Heart left ventricle (tissue), 16 donors: ENCODE data around the gene DRD4. TPM values are rescaled to one million over a fixed set of nuclear protein-coding genes. Genes with fewer than 3 reads are reported as not detected.

ENCODE experiments used
- ATAC-seq, 4 donors: fragments of 200-7000 bp; cut with Tn5 transposase; one replicate each; pipeline ENCODE4 v1.9.1; 2020 to 2022; ENCODE audit warnings: moderate library complexity in 4 of 4, mild to moderate bottlenecking in 3 of 4, moderate number of reproducible peaks in 1 of 4
- DNase-seq, 5 donors: peaks; one replicate each; pipeline ENCODE4 v3.0.0-alpha.2; 2020
- H3K27ac ChIP-seq, 12 donors: fragments of 200-600 bp; sonication (generic) in 4 of 12; one replicate each; pipeline versions ENCODE4 v1.5.0 to v1.8.0; 2016 to 2022; ENCODE audit warnings: mild to moderate bottlenecking in 2 of 12
- H3K27me3 ChIP-seq, 9 donors: fragments of 200-600 bp; sonication (generic) in 2 of 9; one replicate each; pipeline versions ENCODE4 v1.5.1 to v1.8.0; 2016 to 2022; ENCODE audit warnings: mild to moderate bottlenecking in 3 of 9
- H3K36me3 ChIP-seq, 9 donors: fragments of 200-600 bp; sonication (generic) in 2 of 9; one replicate each; pipeline versions ENCODE4 v1.5.0 to v1.8.0; 2018 to 2022; ENCODE audit warnings: mild to moderate bottlenecking in 2 of 9
- H3K4me1 ChIP-seq, 12 donors: fragments of 200-600 bp; sonication (generic) in 4 of 12; one replicate each; pipeline versions ENCODE4 v1.5.0 to v1.8.0; 2016 to 2022; ENCODE audit warnings: mild to moderate bottlenecking in 3 of 12
- H3K4me3 ChIP-seq, 12 donors: fragments of 200-600 bp; sonication (generic) in 4 of 12; one replicate each; pipeline versions ENCODE4 v1.5.0 to v1.8.0; 2017 to 2022; ENCODE audit warnings: mild to moderate bottlenecking in 9 of 12, moderate library complexity in 4 of 12
- H3K9me3 ChIP-seq, 12 donors: fragments of 200-600 bp; sonication (generic) in 4 of 12; one replicate each; pipeline versions ENCODE4 v1.5.0 to v1.8.0; 2016 to 2022; ENCODE audit warnings: mild to moderate bottlenecking in 1 of 12
- POLR2A ChIP-seq, 2 donors: fragments of 450-650 bp; IDR thresholded peaks; one replicate each; pipeline ENCODE4 v1.6.1; 2017; ENCODE audit warnings: antibody characterized with exemption in 2 of 2, mild to moderate bottlenecking in 2 of 2, moderate library complexity in 2 of 2
- WGBS, 4 donors: extraction: QIAGEN DNeasy Blood & Tissue Kit in 2 of 4; methylation state at CpG; one replicate each; pipeline versions ENCODE4 v1.1.5 to v1.1.7; 2013 to 2018; 5-methylcytosine and 5-hydroxymethylcytosine counted together
- intact Hi-C, 10 donors: fragments of 100-400 bp; cut with DNase I; formaldehyde crosslinking; loops; one replicate each; pipeline versions ENCODE4 v1.11.1 to v1.14.2; 2022
- polyA plus RNA-seq, 2 donors: library from polyadenylated mRNA; stranded (reverse); fragments of 200-250 nt; gene quantifications; one replicate each; pipeline ENCODE4 v1.2.3, GENCODE V29; 2013
- total RNA-seq, 9 donors: library from RNA; depleted of rRNA in 2 of 9; stranded (reverse); fragments of >200 nt in 2 of 9; fragmentation: NEBNext Ultra II Directional in 3 of 9; extraction: Animal tissue kit (Norgen Biotek cat#: 25700) in 3 of 9; gene quantifications; one replicate each; pipeline versions ENCODE4 v1.1.0 to v1.2.4, GENCODE V29; 2016 to 2023
- TF ChIP-seq, protein P1 (sequence below), 12 donors: fragments of 200-600 bp; sonication (generic) in 4 of 12; IDR thresholded peaks; one replicate each; pipeline versions ENCODE4 v1.5.0 to v1.8.0; 2018 to 2022; ENCODE audit warnings: antibody characterized with exemption in 12 of 12, mild to moderate bottlenecking in 5 of 12
- donor health status: ischemic (EF 13 %, LVEDD 7.1; RV severe dilation, severe dysfunction).
- donor health status: healthy with polysubstance abuse.
- donor health status: DM: no; HTN: yes; CAD: no.
- donor health status: DM: no; HTN: no; CAD: no.
- donor health status: ischemic (EF 25% LVEDD 6.9; RV normal size, moderate dysfunction).
- donor health status: ischemic (EF 25% LVEDD 5.7; RV mildly dilated, moderate dysfunction).
- donor health status: healthy.
- donor health status: DM: yes; HTN: yes; CAD: no.
- donor health status: ischemic (EF 35%, LVEDD 5.7; RV mildly dilated, moderate dysfunction).
- donor health status: nonischemic (EF 11% LVEDD 7.7; RV severe dilation, severe dysfunction).
- donor health status: DM: yes; HTN: yes; CAD: no.
- donor health status: PGD.
- donor health status: ischemic (EF 29% LVEDD 5.4; RV normal size, mild dysfunction).
- donor health status: nonischemic (EF 23%, LVEDD 6.1; RV moderate dilation, normal function).

DRD4 gene
- total and polyA plus RNA-seq, 11 donors, result 0.07 to 1.0 (median 0.29) TPM; not detected in 4

DNA sequence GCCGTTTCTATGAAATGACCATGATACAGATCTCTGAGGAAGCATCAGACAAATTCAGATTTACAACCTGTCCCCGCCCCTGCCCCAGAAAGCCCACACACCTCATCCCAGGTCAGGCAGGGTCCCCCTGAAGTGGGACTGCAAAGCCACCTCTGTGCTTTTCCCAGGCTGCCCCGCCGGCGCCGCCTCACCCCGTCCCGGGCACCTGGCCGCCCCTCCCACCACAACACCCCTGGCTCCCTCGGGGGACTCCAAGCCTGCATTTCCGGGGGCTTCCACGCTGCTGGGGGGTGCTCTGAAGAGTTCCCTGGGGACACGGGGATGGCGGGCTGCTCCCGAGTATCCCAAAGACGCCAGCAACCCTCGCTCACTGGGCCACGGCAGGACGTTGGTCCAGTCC lies 23.2 kb downstream of the DRD4 start:
- Histone ChIP-seq H3K27ac (no peak overlapping the region), H3K27me3 (no peaks in the 10 kb centered on the region), H3K9me3 (no peaks in the 10 kb centered on the region), H3K4me3 (no peak overlapping the region), H3K36me3 (peaks cover 0 to 66% (median 26%) of the 10 kb centered on the region in 9 donors), H3K4me1 (peaks cover 0 to 2% (median 0%) of the 10 kb centered on the region in 12 donors)
- TF ChIP-seq POLR2A (IDR thresholded peaks at IDR 0.05), result no peak
- TF ChIP-seq, protein P1, sequence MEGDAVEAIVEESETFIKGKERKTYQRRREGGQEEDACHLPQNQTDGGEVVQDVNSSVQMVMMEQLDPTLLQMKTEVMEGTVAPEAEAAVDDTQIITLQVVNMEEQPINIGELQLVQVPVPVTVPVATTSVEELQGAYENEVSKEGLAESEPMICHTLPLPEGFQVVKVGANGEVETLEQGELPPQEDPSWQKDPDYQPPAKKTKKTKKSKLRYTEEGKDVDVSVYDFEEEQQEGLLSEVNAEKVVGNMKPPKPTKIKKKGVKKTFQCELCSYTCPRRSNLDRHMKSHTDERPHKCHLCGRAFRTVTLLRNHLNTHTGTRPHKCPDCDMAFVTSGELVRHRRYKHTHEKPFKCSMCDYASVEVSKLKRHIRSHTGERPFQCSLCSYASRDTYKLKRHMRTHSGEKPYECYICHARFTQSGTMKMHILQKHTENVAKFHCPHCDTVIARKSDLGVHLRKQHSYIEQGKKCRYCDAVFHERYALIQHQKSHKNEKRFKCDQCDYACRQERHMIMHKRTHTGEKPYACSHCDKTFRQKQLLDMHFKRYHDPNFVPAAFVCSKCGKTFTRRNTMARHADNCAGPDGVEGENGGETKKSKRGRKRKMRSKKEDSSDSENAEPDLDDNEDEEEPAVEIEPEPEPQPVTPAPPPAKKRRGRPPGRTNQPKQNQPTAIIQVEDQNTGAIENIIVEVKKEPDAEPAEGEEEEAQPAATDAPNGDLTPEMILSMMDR (IDR thresholded peaks at IDR 0.05), result no peak
- intact Hi-C loops, result loop anchor here in 5 of 10 donors (5.0 to 10.0 kb wide), 3 partner anchors 62 to 67 kb away; no protein-coding TSS in a partner anchor
- WGBS, 4 donors, result 84 to 91% (median 87%) methylated on average over 14 to 19 of the region's 19 CpGs
- DNase-seq (no peak), ATAC-seq (no peak)

DNA sequence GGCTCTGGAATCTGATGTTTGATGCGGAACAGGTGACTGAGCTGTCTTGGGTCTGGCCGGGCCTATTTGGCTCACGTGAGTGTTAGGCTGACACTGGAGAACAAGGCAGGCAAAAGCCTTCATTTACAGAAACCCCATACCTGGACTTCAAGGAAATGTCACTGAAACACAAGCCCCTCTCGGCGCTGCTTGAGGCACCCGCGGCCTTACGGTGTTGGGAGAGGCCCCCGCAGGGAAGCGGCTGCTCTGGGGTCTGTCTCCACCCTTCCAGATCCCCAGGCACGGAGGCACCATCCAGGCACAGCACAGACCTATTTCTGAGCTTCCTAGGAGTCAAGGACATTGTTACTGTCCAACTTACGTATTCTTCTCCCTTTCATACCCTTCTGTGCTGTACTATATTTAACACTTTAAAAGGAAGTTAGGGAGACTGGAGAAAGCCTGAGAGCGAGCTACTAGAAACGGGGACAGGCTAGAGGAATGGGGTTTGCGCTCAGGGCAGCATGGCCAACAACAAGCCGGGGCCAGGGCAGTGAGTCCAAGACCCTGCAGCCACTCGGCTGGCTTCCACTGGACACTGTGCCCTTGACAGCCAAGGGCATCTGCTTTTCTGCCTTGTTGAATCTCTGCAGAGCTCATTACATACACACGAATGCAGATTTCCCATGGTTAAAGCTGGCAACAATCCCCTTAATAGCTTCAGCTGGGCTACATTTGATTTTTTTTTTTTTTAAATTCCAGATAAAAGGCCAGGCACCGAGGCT lies 23.8 kb downstream of the DRD4 start:
- Histone ChIP-seq H3K27ac (peak overlapping the region in 1 of 12 donors; percentile 3), H3K27me3 (no peaks in the 10 kb centered on the region), H3K4me3 (no peak overlapping the region), H3K36me3 (peaks cover 0 to 66% (median 28%) of the 10 kb centered on the region in 9 donors), H3K4me1 (peaks cover 0 to 7% (median 2%) of the 10 kb centered on the region in 12 donors), H3K9me3 (no peaks in the 10 kb centered on the region)
- intact Hi-C loops, result loop anchor here in 5 of 10 donors (5.0 to 10.0 kb wide), 3 partner anchors 61 to 66 kb away; no protein-coding TSS in a partner anchor
- peak in 2 of 4 donors; percentile 22 to 27 for ATAC-seq
- DNase-seq, result no peak
- 81 to 83% (median 83%) methylated on average over 17 to 19 of the region's 19 CpGs for WGBS, 4 donors
- TF ChIP-seq, protein P1 (IDR thresholded peaks at IDR 0.05), result no peak
- no peak for TF ChIP-seq POLR2A (IDR thresholded peaks at IDR 0.05)

DNA sequence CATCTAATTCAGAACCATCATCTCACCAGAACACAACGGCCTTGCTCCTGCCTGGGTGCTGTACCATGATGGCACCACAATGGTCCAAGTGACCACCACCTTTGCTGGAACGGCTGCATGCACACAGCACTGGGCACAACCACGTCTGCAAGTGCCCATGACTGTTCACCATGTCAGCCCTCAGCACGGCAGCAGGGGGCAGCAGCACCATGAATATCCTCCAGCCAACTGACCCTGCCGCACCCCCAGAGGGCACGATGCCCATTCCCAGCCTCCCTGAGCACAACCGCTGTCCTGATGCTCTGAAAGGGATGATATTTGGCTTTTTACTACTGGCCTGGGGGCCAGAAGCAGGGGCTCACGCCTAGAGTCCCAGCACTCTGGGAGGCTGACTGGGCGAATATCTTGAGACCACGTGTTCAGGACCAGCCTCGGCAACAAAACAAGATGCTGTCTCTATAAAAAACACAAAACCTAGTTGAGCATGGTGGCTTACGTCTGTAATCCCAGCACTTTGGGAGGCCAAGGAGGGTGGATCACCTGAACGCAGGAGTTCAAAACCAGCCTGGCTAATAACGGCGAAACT lies 25.7 kb downstream of the DRD4 start:
- H3K27ac ChIP-seq, result no peak overlapping the region
- H3K36me3 ChIP-seq, result peaks cover 0 to 61% (median 27%) of the 10 kb centered on the region in 9 donors
- H3K4me3 ChIP-seq, result no peak overlapping the region
- WGBS, 4 donors, result 61 to 66% (median 62%) methylated on average over 14 to 15 of the region's 15 CpGs
- H3K4me1 ChIP-seq, result peaks cover 0 to 10% (median 2%) of the 10 kb centered on the region in 12 donors
- no peaks in the 10 kb centered on the region for H3K27me3 ChIP-seq
- no peaks in the 10 kb centered on the region for H3K9me3 ChIP-seq
- DNase-seq (peak; percentile 51 to 80 (median 63)), ATAC-seq (peak in 3 of 4 donors; percentile 68 to 78 (median 74))
- intact Hi-C loops, result loop anchor here (1.0 to 10.0 kb wide), 6 partner anchors 60 to 66 kb away; no protein-coding TSS in a partner anchor
- no peak for TF ChIP-seq POLR2A (IDR thresholded peaks at IDR 0.05)
- TF ChIP-seq, protein P1 (IDR thresholded peaks at IDR 0.05), result peak; percentile 52 to 80 (median 68)
